B cell (primary cell): ENCODE results near the gene STAU1. TPM values are rescaled to one million over a fixed set of nuclear protein-coding genes. Genes with fewer than 3 reads are reported as not detected.

ENCODE experiments used
- ATAC-seq: fragments of 200-7000 bp; cut with Tn5 transposase; one replicate; pipeline ENCODE4 v1.10.0; 2021; ENCODE audit warnings: low read depth, mild to moderate bottlenecking, moderate number of reproducible peaks, moderate library complexity
- CTCF ChIA-PET: fragments of 350-600 bp; sonication (Branson Sonifier 250); formaldehyde crosslinking; loops from one replicate; lab custom pipeline; 2021; ENCODE audit warnings: antibody characterized with exemption, inconsistent platforms; lab: Charles Lee
- POLR2A ChIA-PET: fragments of 350-600 bp; sonication (Branson Sonifier 250); formaldehyde crosslinking; loops from one replicate; lab custom pipeline; 2021; ENCODE audit warnings: antibody characterized with exemption; lab: Charles Lee
- DNase-seq: peaks from one replicate; pipeline ENCODE4 v3.0.0; 2013
- H2AFZ ChIP-seq: 2 replicates; pipeline ENCODE4 v1.6.1; 2012; ENCODE audit warnings: mild to moderate bottlenecking, low read depth, low read length; ENCODE audit not compliant: insufficient read depth, poor library complexity, severe bottlenecking
- H3K27ac ChIP-seq, 2 donors: 1 replicate in 1 of 2; 2 replicates in 1 of 2; pipeline ENCODE4 v1.5.1; 2012 to 2013; ENCODE audit warnings: low read length in 2 of 2, mild to moderate bottlenecking in 2 of 2, moderate library complexity in 1 of 2
- H3K27me3 ChIP-seq, 4 experiments: fragments of 200-600 bp in 1 of 4; sonication (generic) in 1 of 4; replicated peaks in 1 of 4; 1 replicate in 2 of 4; 2 replicates in 2 of 4; pipeline versions ENCODE4 v1.6.1 to v1.7.0; 2013 to 2016; ENCODE audit warnings: low read length in 3 of 4, mild to moderate bottlenecking in 2 of 4, mixed read lengths in 1 of 4, moderate library complexity in 1 of 4; ENCODE audit not compliant: insufficient read depth in 4 of 4, control insufficient read depth in 3 of 4; ENCODE audit errors: control extremely low read depth in 1 of 4
- H3K36me3 ChIP-seq, 2 experiments: replicated peaks in 1 of 2; 1 replicate in 1 of 2; 2 replicates in 1 of 2; pipeline versions ENCODE4 v1.6.1 to v1.7.1; 2013; ENCODE audit warnings: low read length in 1 of 2; ENCODE audit not compliant: insufficient read depth in 2 of 2, control insufficient read depth in 1 of 2; ENCODE audit errors: control extremely low read depth in 1 of 2, extremely low read depth in 1 of 2
- H3K4me1 ChIP-seq, 2 donors: fragments of 200-600 bp in 1 of 2; sonication (generic) in 1 of 2; 1 replicate in 1 of 2; 2 replicates in 1 of 2; pipeline versions ENCODE4 v1.5.1 to v1.6.1; 2013 to 2017; ENCODE audit warnings: low read length in 2 of 2; ENCODE audit not compliant: control insufficient read depth in 2 of 2, insufficient read depth in 2 of 2
- H3K4me2 ChIP-seq: replicated peaks from 2 replicates; pipeline ENCODE3; 2012; ENCODE audit warnings: mild to moderate bottlenecking, low read depth, low read length; ENCODE audit not compliant: poor library complexity, severe bottlenecking
- H3K4me3 ChIP-seq, 5 experiments: fragments of 200-600 bp in 1 of 5; sonication (generic) in 1 of 5; 1 replicate in 3 of 5; 2 replicates in 2 of 5; pipeline versions ENCODE4 v1.5.1 to v1.7.0; 2011 to 2016; ENCODE audit warnings: low read length in 4 of 5, mild to moderate bottlenecking in 4 of 5, low read depth in 2 of 5, control low read depth in 1 of 5, moderate library complexity in 1 of 5; ENCODE audit not compliant: insufficient read depth in 1 of 5; ENCODE audit errors: control extremely low read depth in 1 of 5, extremely low read depth in 1 of 5
- H3K79me2 ChIP-seq: fragments of 200-600 bp; sonication (generic); one replicate; pipeline ENCODE4 v1.6.0; 2016; ENCODE audit warnings: low read length; ENCODE audit not compliant: control insufficient read depth, insufficient read depth
- H3K9ac ChIP-seq: fragments of 200-600 bp; sonication (generic); 2 replicates; pipeline ENCODE4 v1.6.1; 2017; ENCODE audit warnings: mild to moderate bottlenecking, low read length, moderate library complexity
- H3K9me3 ChIP-seq, 3 donors: one replicate each; pipeline versions ENCODE4 v1.6.1 to v1.7.1; 2013; ENCODE audit warnings: low read length in 2 of 3; ENCODE audit not compliant: control insufficient read depth in 2 of 3, insufficient read depth in 1 of 3; ENCODE audit errors: control extremely low read depth in 1 of 3
- H4K20me1 ChIP-seq: 2 replicates; pipeline ENCODE4 v1.6.0; 2012; ENCODE audit warnings: mild to moderate bottlenecking, low read length; ENCODE audit not compliant: insufficient read depth, control insufficient read depth, poor library complexity, severe bottlenecking
- H3K27ac Mint-ChIP-seq: one replicate; pipeline ENCODE4 v1.8.0; 2021; ENCODE audit warnings: mixed read lengths
- H3K27me3 Mint-ChIP-seq: one replicate; pipeline ENCODE4 v1.8.0; 2021; ENCODE audit warnings: mixed read lengths
- H3K4me1 Mint-ChIP-seq: one replicate; pipeline ENCODE4 v1.8.0; 2021; ENCODE audit warnings: mixed read lengths
- H3K4me3 Mint-ChIP-seq: one replicate; pipeline ENCODE4 v1.8.0; 2021; ENCODE audit warnings: mixed read lengths
- H3K9me3 Mint-ChIP-seq: one replicate; pipeline ENCODE4 v1.8.0; 2022; ENCODE audit warnings: mixed read lengths; ENCODE audit not compliant: insufficient read depth
- EZH2 ChIP-seq: IDR thresholded peaks from 2 replicates; pipeline ENCODE4 v1.6.1; 2012; ENCODE audit warnings: borderline replicate concordance, low read depth, mild to moderate bottlenecking, moderate library complexity, low read length; ENCODE audit not compliant: insufficient read depth, poor library complexity, severe bottlenecking
- WGBS: methylation state at CpG from one replicate; pipeline ENCODE4 v1.1.5; 2013; ENCODE audit warnings: missing lambda C conversion rate; ENCODE audit not compliant: insufficient coverage; 5-methylcytosine and 5-hydroxymethylcytosine counted together
- intact Hi-C: fragments of 100-400 bp; cut with micrococcal nuclease; formaldehyde crosslinking; loops from one replicate; pipeline ENCODE4 v1.10.0; 2022
- polyA plus RNA-seq: library from polyadenylated mRNA; depleted of rRNA; stranded (reverse); fragments of >200 nt; gene quantifications from 2 replicates; pipeline ENCODE4 v1.2.3, GENCODE V29; 2012
- total RNA-seq, 2 donors: library from RNA; stranded (reverse); fragments of 120-200 nt in 1 of 2; gene quantifications; 1 replicate in 1 of 2; 2 replicates in 1 of 2; pipeline versions ENCODE4 v1.2.3 to v1.2.4, GENCODE V29; 2013 to 2022
- TF ChIP-seq, protein P1 (sequence below): fragments of 200-600 bp; IDR thresholded peaks from one replicate; pipeline ENCODE4 v1.8.0; 2022; ENCODE audit warnings: antibody characterized with exemption, mild to moderate bottlenecking

STAU1 gene
- total and polyA plus RNA-seq, 2 donors (not counting 1 experiment from before 2014, with no cell fraction given) = 15.4 to 42.9 TPM

DNA sequence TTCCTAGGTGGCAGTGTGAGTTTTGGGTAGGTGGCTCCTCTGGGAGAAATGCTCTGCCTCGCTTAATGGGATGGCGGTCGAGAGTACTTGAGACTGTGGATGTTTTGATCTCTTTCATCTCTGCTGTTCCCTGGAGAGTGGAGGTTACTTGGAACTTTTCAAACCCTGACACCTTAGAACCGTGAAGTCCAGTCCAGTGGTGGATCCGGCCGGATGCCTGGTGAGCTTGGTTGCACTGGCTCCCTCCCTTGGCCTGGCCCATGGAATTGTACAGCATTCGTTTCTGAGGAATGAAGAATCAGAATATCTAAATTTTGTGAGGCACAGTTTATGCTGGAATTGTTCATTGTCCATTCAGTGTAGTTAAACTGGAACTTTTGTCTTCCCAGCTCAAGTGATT is 91.0 kb downstream of the STAU1 start:
- no peak for ATAC-seq
- intact Hi-C loops = no loop called here
- 97% methylated on average over 6 of the region's 7 CpGs for WGBS
- peaks cover 3% of the 10 kb centered on the region for H3K79me2 ChIP-seq
- H3K9me3 ChIP-seq = no peaks in the 10 kb centered on the region
- no peaks in the 10 kb centered on the region for H3K27me3 ChIP-seq
- no peak overlapping the region for H3K27ac Mint-ChIP-seq
- H3K4me2 ChIP-seq = no peak overlapping the region
- no peak overlapping the region for H3K4me3 Mint-ChIP-seq
- no peaks in the 10 kb centered on the region for H3K27me3 Mint-ChIP-seq
- peaks cover 29% of the 10 kb centered on the region for H3K4me1 Mint-ChIP-seq
- DNase-seq = no peak
- H3K36me3 ChIP-seq = peaks cover 8 to 51% of the 10 kb centered on the region in 2 experiments
- no peak overlapping the region for H3K9ac ChIP-seq
- no peak overlapping the region for H3K4me3 ChIP-seq
- CTCF ChIA-PET = interaction anchor here (0.7 kb wide), 1 partner anchor 9 kb away, joined by 3 read pairs; no protein-coding TSS in a partner anchor
- H2AFZ ChIP-seq = no peak overlapping the region
- H3K27ac ChIP-seq = peak overlapping the region in 1 of 2 donors; percentile 9
- no peaks in the 10 kb centered on the region for H3K9me3 Mint-ChIP-seq
- H3K4me1 ChIP-seq = peaks cover 21 to 29% of the 10 kb centered on the region in 2 donors
- no peak for TF ChIP-seq EZH2
- TF ChIP-seq, protein P1, sequence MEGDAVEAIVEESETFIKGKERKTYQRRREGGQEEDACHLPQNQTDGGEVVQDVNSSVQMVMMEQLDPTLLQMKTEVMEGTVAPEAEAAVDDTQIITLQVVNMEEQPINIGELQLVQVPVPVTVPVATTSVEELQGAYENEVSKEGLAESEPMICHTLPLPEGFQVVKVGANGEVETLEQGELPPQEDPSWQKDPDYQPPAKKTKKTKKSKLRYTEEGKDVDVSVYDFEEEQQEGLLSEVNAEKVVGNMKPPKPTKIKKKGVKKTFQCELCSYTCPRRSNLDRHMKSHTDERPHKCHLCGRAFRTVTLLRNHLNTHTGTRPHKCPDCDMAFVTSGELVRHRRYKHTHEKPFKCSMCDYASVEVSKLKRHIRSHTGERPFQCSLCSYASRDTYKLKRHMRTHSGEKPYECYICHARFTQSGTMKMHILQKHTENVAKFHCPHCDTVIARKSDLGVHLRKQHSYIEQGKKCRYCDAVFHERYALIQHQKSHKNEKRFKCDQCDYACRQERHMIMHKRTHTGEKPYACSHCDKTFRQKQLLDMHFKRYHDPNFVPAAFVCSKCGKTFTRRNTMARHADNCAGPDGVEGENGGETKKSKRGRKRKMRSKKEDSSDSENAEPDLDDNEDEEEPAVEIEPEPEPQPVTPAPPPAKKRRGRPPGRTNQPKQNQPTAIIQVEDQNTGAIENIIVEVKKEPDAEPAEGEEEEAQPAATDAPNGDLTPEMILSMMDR = no peak
- POLR2A ChIA-PET = no interaction called here
- no peaks in the 10 kb centered on the region for H4K20me1 ChIP-seq

- TF ChIP-seq, protein P1 = no peak
- no peak for TF ChIP-seq EZH2
- H3K27ac ChIP-seq = no peak overlapping the region
- intact Hi-C loops = no loop called here
- H3K79me2 ChIP-seq = peaks cover 3% of the 10 kb centered on the region
- H3K36me3 ChIP-seq = peaks cover 8 to 55% of the 10 kb centered on the region in 2 experiments
- peak overlapping the region; percentile 0 for H3K27ac Mint-ChIP-seq
- ChIA-PET CTCF (no interaction called here), POLR2A (no interaction called here)
- H4K20me1 ChIP-seq = no peaks in the 10 kb centered on the region
- H3K4me3 Mint-ChIP-seq = no peak overlapping the region
- H2AFZ ChIP-seq = no peak overlapping the region
- no peaks in the 10 kb centered on the region for H3K27me3 ChIP-seq
- H3K4me3 ChIP-seq = no peak overlapping the region
- no peak overlapping the region for H3K4me2 ChIP-seq
- ATAC-seq = no peak
- H3K4me1 Mint-ChIP-seq = peaks cover 23% of the 10 kb centered on the region
- no peaks in the 10 kb centered on the region for H3K27me3 Mint-ChIP-seq
- H3K9ac ChIP-seq = no peak overlapping the region
- H3K9me3 ChIP-seq = no peaks in the 10 kb centered on the region
- WGBS = 100% methylated on average over 6 of the region's 7 CpGs
- no peak for DNase-seq
- H3K9me3 Mint-ChIP-seq = no peaks in the 10 kb centered on the region
- peaks cover 19 to 23% of the 10 kb centered on the region in 2 donors for H3K4me1 ChIP-seq
These were observed 91.9 kb downstream of the STAU1 start for GRCh38 chr20:49096203-49096730.
